Measurements from ENCODE around the gene APOB.

The APOB gene, protein sequence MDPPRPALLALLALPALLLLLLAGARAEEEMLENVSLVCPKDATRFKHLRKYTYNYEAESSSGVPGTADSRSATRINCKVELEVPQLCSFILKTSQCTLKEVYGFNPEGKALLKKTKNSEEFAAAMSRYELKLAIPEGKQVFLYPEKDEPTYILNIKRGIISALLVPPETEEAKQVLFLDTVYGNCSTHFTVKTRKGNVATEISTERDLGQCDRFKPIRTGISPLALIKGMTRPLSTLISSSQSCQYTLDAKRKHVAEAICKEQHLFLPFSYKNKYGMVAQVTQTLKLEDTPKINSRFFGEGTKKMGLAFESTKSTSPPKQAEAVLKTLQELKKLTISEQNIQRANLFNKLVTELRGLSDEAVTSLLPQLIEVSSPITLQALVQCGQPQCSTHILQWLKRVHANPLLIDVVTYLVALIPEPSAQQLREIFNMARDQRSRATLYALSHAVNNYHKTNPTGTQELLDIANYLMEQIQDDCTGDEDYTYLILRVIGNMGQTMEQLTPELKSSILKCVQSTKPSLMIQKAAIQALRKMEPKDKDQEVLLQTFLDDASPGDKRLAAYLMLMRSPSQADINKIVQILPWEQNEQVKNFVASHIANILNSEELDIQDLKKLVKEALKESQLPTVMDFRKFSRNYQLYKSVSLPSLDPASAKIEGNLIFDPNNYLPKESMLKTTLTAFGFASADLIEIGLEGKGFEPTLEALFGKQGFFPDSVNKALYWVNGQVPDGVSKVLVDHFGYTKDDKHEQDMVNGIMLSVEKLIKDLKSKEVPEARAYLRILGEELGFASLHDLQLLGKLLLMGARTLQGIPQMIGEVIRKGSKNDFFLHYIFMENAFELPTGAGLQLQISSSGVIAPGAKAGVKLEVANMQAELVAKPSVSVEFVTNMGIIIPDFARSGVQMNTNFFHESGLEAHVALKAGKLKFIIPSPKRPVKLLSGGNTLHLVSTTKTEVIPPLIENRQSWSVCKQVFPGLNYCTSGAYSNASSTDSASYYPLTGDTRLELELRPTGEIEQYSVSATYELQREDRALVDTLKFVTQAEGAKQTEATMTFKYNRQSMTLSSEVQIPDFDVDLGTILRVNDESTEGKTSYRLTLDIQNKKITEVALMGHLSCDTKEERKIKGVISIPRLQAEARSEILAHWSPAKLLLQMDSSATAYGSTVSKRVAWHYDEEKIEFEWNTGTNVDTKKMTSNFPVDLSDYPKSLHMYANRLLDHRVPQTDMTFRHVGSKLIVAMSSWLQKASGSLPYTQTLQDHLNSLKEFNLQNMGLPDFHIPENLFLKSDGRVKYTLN (N-terminal part only)

GRCh38 chr2:21043744-21044532 lies at the start of gene APOB:
APOB (minus strand) TSS chr2:21044073; CDS start chr2:21043945, 128 bp downstream.
- DNase-seq (ENCODE audit: low spot score) = no peak

- DNase-seq (ENCODE audit: low spot score) = no peak
Measured at GRCh38 chr2:21092308-21092869, 48.5 kb upstream of the APOB start.

- DNase-seq (ENCODE audit: low spot score) = no peak
Measured at GRCh38 chr2:21084401-21084800, 40.5 kb upstream of the APOB start.

DNA sequence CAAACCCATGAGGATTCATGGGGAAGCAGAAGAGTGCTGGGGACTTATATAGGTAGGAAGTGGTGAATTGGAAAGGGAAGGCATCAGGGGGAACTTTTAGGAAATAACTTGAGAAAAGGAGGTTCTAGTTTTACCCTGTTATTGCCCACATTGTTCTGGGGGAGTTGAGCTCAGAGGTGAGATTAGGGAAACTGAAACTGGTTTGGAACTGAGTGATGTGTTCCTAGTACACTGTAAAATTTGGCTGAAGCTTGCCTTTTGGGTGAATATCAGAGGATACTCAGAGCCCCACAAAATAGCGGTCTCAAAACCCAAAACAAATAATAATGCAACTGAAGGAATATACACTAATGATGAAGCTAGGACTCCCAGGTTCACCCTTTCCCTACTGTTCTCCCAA lies 39.6 kb upstream of the APOB start:
- DNase-seq (ENCODE audit: low spot score) = no peak

GRCh38 chr2:21078296-21078695 lies 34.4 kb upstream of the APOB start:
- DNase-seq (ENCODE audit: low spot score) = no peak

- no peak for DNase-seq (ENCODE audit: low spot score)
Measured at GRCh38 chr2:21072477-21073242, 28.8 kb upstream of the APOB start.

- DNase-seq (ENCODE audit: low spot score) = no peak
Measured at GRCh38 chr2:21070341-21071257, 26.7 kb upstream of the APOB start.

- no peak for DNase-seq (ENCODE audit: low spot score)
Measured at GRCh38 chr2:21069746-21070340, 26.0 kb upstream of the APOB start.

GRCh38 chr2:21067859-21068537 lies 24.1 kb upstream of the APOB start:
- no peak for DNase-seq (ENCODE audit: low spot score)

- no peak for DNase-seq (ENCODE audit: low spot score)
Measured at GRCh38 chr2:21067125-21067524, 23.3 kb upstream of the APOB start.

GRCh38 chr2:21059885-21060610 lies 16.2 kb upstream of the APOB start:
- no peak for DNase-seq (ENCODE audit: low spot score)

GRCh38 chr2:21057097-21057496 lies 13.2 kb upstream of the APOB start:
- DNase-seq (ENCODE audit: low spot score) = no peak

DNA sequence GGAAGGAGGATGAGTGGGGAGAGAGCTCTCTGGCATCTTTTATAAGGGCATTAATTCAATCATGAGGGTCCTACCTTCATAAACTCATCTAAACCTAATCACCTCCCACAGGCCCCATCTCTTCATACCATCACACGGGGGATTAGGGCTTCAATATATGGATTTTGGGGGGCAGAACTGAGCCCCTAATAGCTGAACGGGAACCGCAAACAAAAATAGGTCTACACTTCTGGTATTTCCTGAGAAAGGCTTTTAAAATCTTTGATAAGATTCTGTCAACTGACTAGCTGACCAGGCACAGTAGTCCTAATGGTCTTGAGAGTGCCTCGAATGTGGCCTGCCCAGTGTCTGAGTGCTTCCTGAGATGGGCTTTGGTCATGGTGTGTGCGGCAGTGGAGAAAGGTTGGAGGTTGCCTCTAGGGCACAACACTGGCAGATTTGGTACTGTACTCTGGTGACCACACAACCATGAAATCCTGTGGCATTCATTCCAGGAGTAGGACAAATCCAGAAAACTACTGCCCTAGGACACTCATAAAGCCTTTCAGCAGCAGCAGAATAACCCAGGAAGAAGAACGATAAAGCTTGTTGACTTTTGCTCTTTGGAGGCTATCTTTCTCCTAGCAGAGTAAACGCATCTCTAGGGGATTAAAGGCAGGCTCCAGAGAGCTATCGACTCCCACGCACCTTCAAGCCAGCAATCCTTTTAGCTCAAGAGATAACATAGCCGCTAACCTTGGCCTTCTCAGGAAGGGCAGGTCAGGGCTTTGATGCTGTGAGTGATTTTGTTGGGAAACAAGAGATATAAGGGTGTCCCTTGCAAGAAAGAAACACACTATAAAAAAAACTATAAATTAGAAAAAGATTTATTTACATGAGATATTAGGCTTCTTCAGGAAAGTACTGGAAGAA lies 12.3 kb upstream of the APOB start:
- DNase-seq (ENCODE audit: low spot score) = no peak

GRCh38 chr2:21055451-21055850 lies 11.6 kb upstream of the APOB start:
- no peak for DNase-seq (ENCODE audit: low spot score)

DNA sequence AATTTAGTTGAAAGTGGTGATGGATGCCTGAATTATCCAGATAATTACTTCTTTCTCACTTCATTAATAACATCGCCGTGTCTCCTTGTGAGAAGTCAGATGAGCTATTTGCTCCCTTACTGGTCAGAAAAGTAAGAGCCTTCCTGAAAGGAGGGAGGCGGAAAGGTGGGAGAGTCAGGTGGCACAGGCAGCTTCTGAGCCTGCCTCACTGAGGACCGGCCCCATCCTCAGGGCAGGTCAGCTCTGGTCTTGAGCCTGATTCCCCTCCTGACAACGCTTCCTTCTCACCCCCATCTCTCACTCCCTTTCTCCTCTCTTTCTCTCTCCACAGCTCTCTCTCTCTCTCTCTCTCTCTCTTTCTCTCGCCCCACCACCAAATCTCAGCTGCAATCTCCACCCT lies 10.1 kb upstream of the APOB start:
- no peak for DNase-seq (ENCODE audit: low spot score)

DNA sequence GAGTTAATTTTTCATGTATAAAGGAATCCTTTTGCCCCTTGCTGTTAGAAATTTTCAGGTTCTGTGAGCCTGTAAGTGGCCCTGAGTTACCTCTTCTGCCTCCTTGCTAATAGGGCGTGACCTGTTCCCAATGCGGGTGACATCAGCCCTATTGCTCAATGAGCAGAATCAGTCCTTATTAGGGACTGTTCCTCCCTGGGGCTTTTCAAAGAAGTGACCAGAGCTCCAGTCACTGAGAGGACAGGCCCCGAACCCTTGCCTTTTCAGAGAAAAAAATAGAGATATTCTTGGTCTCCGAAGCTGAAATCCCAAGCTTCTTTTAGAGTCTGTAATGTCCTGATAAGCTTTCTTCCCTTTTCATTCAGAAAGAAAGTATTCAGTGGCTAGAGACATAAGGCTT lies 8.2 kb upstream of the APOB start:
- no peak for DNase-seq (ENCODE audit: low spot score)
